H1 (cell line): ENCODE results near the gene WDR76. TPM values are rescaled to one million over a fixed set of nuclear protein-coding genes. Genes with fewer than 3 reads are reported as not detected.

Source experiments
- CTCF ChIA-PET: fragments of 300-600 bp; sonication (Branson Sonifier 250); formaldehyde crosslinking; loops from one replicate; lab custom pipeline; 2021; ENCODE audit not compliant: partially characterized antibody; lab: Charles Lee
- POLR2A ChIA-PET: fragments of 300-600 bp; sonication (Branson Sonifier 250); formaldehyde crosslinking; loops from one replicate; lab custom pipeline; 2021; ENCODE audit warnings: inconsistent platforms; ENCODE audit not compliant: partially characterized antibody; lab: Charles Lee
- DNase-seq, 2 experiments: peaks; one replicate each; pipeline versions ENCODE4 v3.0.0 to v3.0.0-alpha.2; 2010 to 2022; ENCODE audit warnings: low spot score in 2 of 2, low read depth in 1 of 2, mixed read lengths in 1 of 2
- FAIRE-seq: peaks from 2 replicates; lab custom pipeline; 2011; peaks lifted over from hg19 to GRCh38; lab: Jason Lieb, UNC
- H2AFZ ChIP-seq: 2 replicates; pipeline ENCODE4 v1.8.1; 2012; ENCODE audit warnings: low read length, inconsistent platforms
- H2AK5ac ChIP-seq: 2 replicates; pipeline ENCODE4 v1.6.1; 2013; ENCODE audit warnings: low read depth, low read length
- H2BK120ac ChIP-seq: replicated peaks from 2 replicates; pipeline ENCODE3; 2013; ENCODE audit warnings: low read depth, low read length, inconsistent platforms
- H2BK12ac ChIP-seq: 2 replicates; pipeline ENCODE4 v1.6.1; 2013; ENCODE audit warnings: low read depth, low read length
- H2BK15ac ChIP-seq: 2 replicates; pipeline ENCODE4 v1.6.1; 2013; ENCODE audit warnings: low read length
- H2BK20ac ChIP-seq: 2 replicates; pipeline ENCODE4 v1.6.1; 2013; ENCODE audit warnings: low read length
- H2BK5ac ChIP-seq: 2 replicates; pipeline ENCODE4 v1.6.1; 2013; ENCODE audit warnings: low read depth, low read length
- H3K14ac ChIP-seq: 2 replicates; pipeline ENCODE4 v1.6.1; 2013; ENCODE audit warnings: inconsistent platforms; ENCODE audit not compliant: insufficient read length
- H3K18ac ChIP-seq: 2 replicates; pipeline ENCODE4 v1.6.1; 2013; ENCODE audit warnings: low read length; ENCODE audit errors: extremely low read depth
- H3K23ac ChIP-seq: 2 replicates; pipeline ENCODE4 v1.6.1; 2013; ENCODE audit warnings: inconsistent platforms; ENCODE audit not compliant: insufficient read length
- H3K23me2 ChIP-seq: 2 replicates; pipeline ENCODE4 v1.6.1; 2013; ENCODE audit warnings: low read depth, low read length
- H3K27ac ChIP-seq: 2 replicates; pipeline ENCODE4 v1.6.1; 2011; ENCODE audit warnings: low read depth, low read length, inconsistent platforms
- H3K27me3 ChIP-seq, 4 experiments: replicated peaks in 1 of 4; 1 replicate in 1 of 4; 2 replicates in 3 of 4; pipeline versions ENCODE4 v1.6.1 to v1.8.1; 2011 to 2013; ENCODE audit warnings: low read length in 3 of 4, mild to moderate bottlenecking in 3 of 4, inconsistent platforms in 2 of 4, mixed read lengths in 2 of 4, moderate library complexity in 1 of 4; ENCODE audit not compliant: control insufficient read depth in 3 of 4, insufficient read depth in 3 of 4; ENCODE audit errors: extremely low read depth in 1 of 4
- H3K36me3 ChIP-seq, 4 experiments: 2 replicates each; pipeline versions ENCODE4 v1.6.1 to v1.8.1; 2011 to 2013; ENCODE audit warnings: mild to moderate bottlenecking in 4 of 4, low read length in 3 of 4, moderate library complexity in 2 of 4, control low read depth in 1 of 4, inconsistent platforms in 1 of 4; ENCODE audit not compliant: insufficient read depth in 4 of 4, control insufficient read depth in 2 of 4
- H3K4ac ChIP-seq: replicated peaks from 2 replicates; pipeline ENCODE3; 2013; ENCODE audit warnings: low read length, low read depth, mixed read lengths, inconsistent platforms; ENCODE audit not compliant: insufficient read length
- H3K4me1 ChIP-seq, 4 experiments: replicated peaks in 1 of 4; 1 replicate in 1 of 4; 2 replicates in 3 of 4; pipeline versions ENCODE4 v1.6.1 to v1.8.1; 2011 to 2013; ENCODE audit warnings: low read length in 3 of 4, inconsistent platforms in 2 of 4, mixed read lengths in 1 of 4; ENCODE audit not compliant: insufficient read depth in 4 of 4, control insufficient read depth in 3 of 4
- H3K4me2 ChIP-seq, 2 experiments: 2 replicates each; pipeline versions ENCODE4 v1.6.1 to v1.8.1; 2011 to 2013; ENCODE audit warnings: low read depth in 2 of 2, low read length in 2 of 2, control low read depth in 1 of 2, inconsistent platforms in 1 of 2, mild to moderate bottlenecking in 1 of 2; ENCODE audit not compliant: insufficient read depth in 1 of 2
- H3K4me3 ChIP-seq, 4 experiments: fragments of 200-600, 300-600 bp in 1 of 4; sonication (generic), shearing (Covaris generic), sonication (Bioruptor Twin) in 1 of 4; 2 replicates each; pipeline versions ENCODE4 v1.5.1 to v1.8.1; 2011 to 2016; ENCODE audit warnings: low read length in 4 of 4, low read depth in 3 of 4, control low read depth in 2 of 4, inconsistent platforms in 2 of 4, mild to moderate bottlenecking in 2 of 4, mixed read lengths in 1 of 4, moderate library complexity in 1 of 4; ENCODE audit not compliant: insufficient read depth in 2 of 4; ENCODE audit errors: extremely low read depth in 1 of 4
- H3K56ac ChIP-seq: replicated peaks from 2 replicates; pipeline ENCODE3; 2013; ENCODE audit warnings: low read depth, mild to moderate bottlenecking, mixed read lengths, low read length, inconsistent platforms; ENCODE audit not compliant: insufficient read length
- H3K79me1 ChIP-seq: 2 replicates; pipeline ENCODE4 v1.6.1; 2013; ENCODE audit warnings: low read depth, low read length, control low read depth
- H3K79me2 ChIP-seq, 2 experiments: 2 replicates each; pipeline versions ENCODE4 v1.6.1 to v1.8.1; 2012 to 2013; ENCODE audit warnings: low read length in 2 of 2, mild to moderate bottlenecking in 2 of 2, inconsistent platforms in 1 of 2; ENCODE audit not compliant: insufficient read depth in 2 of 2, control insufficient read depth in 1 of 2
- H3K9ac ChIP-seq, 4 experiments: replicated peaks in 1 of 4; 1 replicate in 1 of 4; 2 replicates in 3 of 4; pipeline versions ENCODE4 v1.6.1 to v1.8.1; 2011 to 2013; ENCODE audit warnings: low read depth in 3 of 4, low read length in 3 of 4, control low read depth in 2 of 4, mild to moderate bottlenecking in 2 of 4, moderate library complexity in 2 of 4, inconsistent platforms in 1 of 4; ENCODE audit errors: extremely low read depth in 1 of 4
- H3K9me3 ChIP-seq, 2 experiments: 2 replicates each; pipeline versions ENCODE4 v1.6.1 to v1.8.1; 2012 to 2013; ENCODE audit warnings: mild to moderate bottlenecking in 2 of 2, moderate library complexity in 2 of 2, control low read depth in 1 of 2, inconsistent platforms in 1 of 2, low read depth in 1 of 2, low read length in 1 of 2, mixed read lengths in 1 of 2; ENCODE audit not compliant: insufficient read depth in 2 of 2
- H4K20me1 ChIP-seq, 2 experiments: replicated peaks in 1 of 2; 2 replicates each; pipeline versions ENCODE3 to v1.8.1; 2011 to 2013; ENCODE audit warnings: inconsistent platforms in 2 of 2, low read length in 2 of 2, mild to moderate bottlenecking in 1 of 2; ENCODE audit not compliant: insufficient read depth in 2 of 2, control insufficient read depth in 1 of 2
- H4K5ac ChIP-seq: 2 replicates; pipeline ENCODE4 v1.6.1; 2013; ENCODE audit warnings: low read length, low read depth, mixed read lengths, inconsistent platforms; ENCODE audit not compliant: insufficient read length
- H4K8ac ChIP-seq: 2 replicates; pipeline ENCODE4 v1.8.0; 2013; ENCODE audit warnings: mild to moderate bottlenecking, moderate library complexity, low read length, inconsistent platforms; ENCODE audit not compliant: insufficient read depth; ENCODE audit errors: extremely low read depth
- H4K91ac ChIP-seq: replicated peaks from 2 replicates; pipeline ENCODE3; 2013; ENCODE audit warnings: low read length, mixed read lengths, inconsistent platforms; ENCODE audit not compliant: insufficient read length
- BACH1 ChIP-seq: IDR thresholded peaks from 2 replicates; pipeline ENCODE4 v1.6.1; 2012; ENCODE audit warnings: low read length, improper control_type of control experiment
- CTBP2 ChIP-seq: IDR thresholded peaks from 2 replicates; pipeline ENCODE4 v1.7.0; 2011; ENCODE audit warnings: borderline replicate concordance, mild to moderate bottlenecking, moderate library complexity, mixed read lengths, low read length; ENCODE audit not compliant: insufficient read depth, insufficient read length
- KDM1A ChIP-seq: fragments of 200-600, 300-600 bp; sonication (generic); IDR thresholded peaks from 2 replicates; pipeline ENCODE4 v1.7.1; 2016; ENCODE audit warnings: mild to moderate bottlenecking, low read length, borderline replicate concordance
- KDM4A ChIP-seq: IDR thresholded peaks from one replicate; pipeline ENCODE4 v1.7.1; 2012; ENCODE audit warnings: low read depth, mild to moderate bottlenecking, moderate library complexity, low read length, inconsistent platforms; ENCODE audit not compliant: severe bottlenecking
- RAD21 ChIP-seq, 2 experiments: IDR thresholded peaks in 1 of 2; conservative IDR thresholded peaks in 1 of 2; 2 replicates each; pipeline ENCODE4 v1.6.1; 2011; ENCODE audit warnings: low read depth in 2 of 2, low read length in 2 of 2, improper control_type of control experiment in 1 of 2, inconsistent platforms in 1 of 2, mild to moderate bottlenecking in 1 of 2, moderate library complexity in 1 of 2
- SIN3A ChIP-seq, 2 experiments: IDR thresholded peaks in 1 of 2; conservative IDR thresholded peaks in 1 of 2; 2 replicates each; pipeline ENCODE4 v1.6.1; 2011 to 2012; ENCODE audit warnings: low read length in 2 of 2, improper control_type of control experiment in 1 of 2, low read depth in 1 of 2, mild to moderate bottlenecking in 1 of 2
- SIRT6 ChIP-seq: IDR thresholded peaks from one replicate; pipeline ENCODE4 v1.7.1; 2012; ENCODE audit warnings: low read length, inconsistent platforms
- TAF1 ChIP-seq: IDR thresholded peaks from 2 replicates; pipeline ENCODE4 v1.6.1; 2011; ENCODE audit warnings: mild to moderate bottlenecking, low read depth, low read length
- YY1 ChIP-seq: IDR thresholded peaks from 2 replicates; pipeline ENCODE4 v1.6.1; 2011; ENCODE audit warnings: low read depth, mild to moderate bottlenecking, low read length
- WGBS, 2 experiments: shearing (Covaris generic) in 1 of 2; methylation state at CpG; one replicate each; pipeline versions ENCODE4 v1.1.6 to v1.1.7; 2013 to 2015; ENCODE audit warnings: low lambda C conversion rate in 2 of 2, mixed read lengths in 2 of 2, inconsistent platforms in 1 of 2, low coverage in 1 of 2, missing lambda C conversion rate in 1 of 2; ENCODE audit not compliant: insufficient replicate concordance in 2 of 2, insufficient coverage in 1 of 2, insufficient read length in 1 of 2; ENCODE audit errors: extremely low coverage in 1 of 2, missing lambda C conversion rate in 1 of 2; 5-methylcytosine and 5-hydroxymethylcytosine counted together
- polyA plus RNA-seq, 7 experiments: library from polyadenylated mRNA; depleted of rRNA in 3 of 7; stranded (reverse) in 5 of 7; unstranded in 2 of 7; fragments of >200 nt in 5 of 7; fragments of 200-250 nt in 2 of 7; gene quantifications; 1 replicate in 5 of 7; 2 replicates in 1 of 7; 4 replicates in 1 of 7; pipeline versions ENCODE4 v1.2.1 to v1.2.3, GENCODE V29; 2011 to 2013; ENCODE audit warnings: missing spikeins in 2 of 7, mixed read lengths in 2 of 7
- total RNA-seq: library from RNA; stranded (reverse); fragmentation: NEBNext Ultra II Directional; extraction: Animal tissue kit (Norgen Biotek cat#: 25700); gene quantifications from 2 replicates; pipeline ENCODE4 v1.2.1, GENCODE V29; 2021
- TF ChIP-seq, protein P1 (sequence below): IDR thresholded peaks from 2 replicates; pipeline ENCODE4 v1.6.1; 2012; ENCODE audit warnings: inconsistent platforms

Gene WDR76
- total and polyA plus RNA-seq, 2 of the 8 experiments (the other 6 are each of a cell fraction or from before 2014, with no cell fraction given), result 4.1 to 18.9 TPM

DNA sequence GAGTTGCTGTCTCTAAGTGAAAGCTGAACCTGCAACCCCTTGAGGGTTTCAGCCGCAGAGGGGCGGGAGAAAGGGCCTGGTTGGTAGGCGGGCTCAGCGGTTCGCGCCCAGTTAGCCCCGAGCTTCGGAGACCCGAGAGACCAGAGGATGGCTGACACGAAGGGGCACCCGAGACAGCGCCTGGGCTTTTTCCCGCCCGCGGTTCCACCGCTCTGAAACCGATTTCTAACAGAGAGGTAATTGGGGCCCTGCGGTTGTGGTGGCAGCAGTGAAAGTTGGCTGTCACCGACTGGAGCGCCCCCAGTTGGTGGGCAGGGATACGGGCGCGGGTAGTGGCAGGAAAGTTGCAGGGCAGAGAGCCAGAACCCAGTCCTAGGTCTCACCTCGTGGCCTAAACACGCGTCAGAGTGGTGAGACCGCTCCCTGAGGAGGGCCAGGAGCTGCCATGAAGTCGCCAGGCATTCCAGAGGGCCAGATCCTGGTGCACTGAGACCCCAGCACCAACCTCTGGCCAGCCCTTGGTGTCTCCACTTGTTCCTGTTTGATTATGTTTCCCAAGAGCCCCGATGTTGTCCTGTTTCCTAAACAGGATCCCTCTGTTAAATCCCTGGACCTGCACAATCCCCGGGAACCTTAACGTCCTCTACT lies 49.4 kb upstream of the WDR76 start:
- H3K23me2 ChIP-seq, result peaks cover 12% of the 10 kb centered on the region
- peak overlapping the region; percentile 51 to 78 (median 71) for H3K4me3 ChIP-seq
- H3K9me3 ChIP-seq, result no peaks in the 10 kb centered on the region
- H3K9ac ChIP-seq, result peak overlapping the region in 2 of 4 experiments; percentile 25 to 38; a peak in 3 of 7 replicates
- H3K36me3 ChIP-seq, result peaks cover 7 to 17% (median 10%) of the 10 kb centered on the region in 4 experiments
- H3K27ac ChIP-seq, result no peak overlapping the region
- H2BK120ac ChIP-seq, result no peak overlapping the region
- no peak overlapping the region for H4K91ac ChIP-seq
- H3K4me2 ChIP-seq, result peak overlapping the region; percentile 83 to 98
- no peaks in the 10 kb centered on the region for H3K79me1 ChIP-seq
- H4K20me1 ChIP-seq, result peaks cover 0 to 1% of the 10 kb centered on the region in 2 experiments
- no peak overlapping the region for H3K23ac ChIP-seq
- H3K18ac ChIP-seq, result peak overlapping the region; percentile 96
- FAIRE-seq, result no peak
- H3K56ac ChIP-seq, result no peak overlapping the region
- no peaks in the 10 kb centered on the region for H3K79me2 ChIP-seq
- 9% methylated on average over 31 of the region's 31 CpGs; no CpG with 5 or more reads in 1 of the 2 experiments for WGBS, 2 experiments
- no peak overlapping the region for H3K4ac ChIP-seq
- no peak overlapping the region for H2BK20ac ChIP-seq
- peak overlapping the region; percentile 72; the same call in 1 of the 2 replicates for H4K8ac ChIP-seq
- 0 out of 2 replicates have a peak overlapping the region, but pooled peaks have one; percentile 10 for H2AFZ ChIP-seq
- POLR2A ChIA-PET, result interaction anchor here (1.0 to 4.8 kb wide), 7 partner anchors 8 to 103 kb away, joined by 3 to 54 read pairs (median 10); partner anchors contain the start of genes HYPK, MFAP1, SERF2 and SERINC4
- DNase-seq, result peak in 1 of 2 experiments; percentile 90
- H3K4me1 ChIP-seq, result peaks cover 0 to 12% (median 5%) of the 10 kb centered on the region in 4 experiments; a peak in 5 of 7 replicates
- H3K27me3 ChIP-seq, result peaks cover 0 to 2% (median 0%) of the 10 kb centered on the region in 4 experiments; a peak in 2 of 7 replicates
- H3K14ac ChIP-seq, result no peak overlapping the region
- CTCF ChIA-PET, result interaction anchor here (0.8 to 4.8 kb wide), 10 partner anchors 9 to 262 kb away, joined by 3 to 50 read pairs (median 5); partner anchors contain the start of genes HYPK, SERF2 and SERINC4
- no peak overlapping the region; the same call in 1 of the 2 replicates for H2BK5ac ChIP-seq
- H2AK5ac ChIP-seq, result no peak overlapping the region
- H2BK12ac ChIP-seq, result no peak overlapping the region
- peak overlapping the region; percentile 99 for H2BK15ac ChIP-seq
- no peak overlapping the region for H4K5ac ChIP-seq
- TF ChIP-seq, protein P1, sequence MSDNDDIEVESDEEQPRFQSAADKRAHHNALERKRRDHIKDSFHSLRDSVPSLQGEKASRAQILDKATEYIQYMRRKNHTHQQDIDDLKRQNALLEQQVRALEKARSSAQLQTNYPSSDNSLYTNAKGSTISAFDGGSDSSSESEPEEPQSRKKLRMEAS, result peak; percentile 83
- TF ChIP-seq RAD21 (IDR thresholded peaks at IDR 0.05 in 1 of 2, conservative IDR thresholded peaks at IDR 0.05 in 1 of 2; ENCODE audit: low read depth in 2 of 2, low read length in 2 of 2) (peak in 1 of 2 experiments; percentile 45; a peak in 2 of 4 replicates), TAF1 (peak; percentile 39; the same call in 1 of the 2 replicates), KDM1A (no peak), YY1 (peak; percentile 31; the same call in 1 of the 2 replicates), SIRT6 (no peak), KDM4A (peak; percentile 48), CTBP2 (peak; percentile 49), SIN3A (conservative IDR thresholded peaks at IDR 0.05 in 1 of 2, IDR thresholded peaks at IDR 0.05 in 1 of 2; ENCODE audit: low read depth in 1 of 2, low read length in 2 of 2) (peak; percentile 21 to 91; a peak in 2 of 4 replicates), BACH1 (peak; percentile 18; the same call in 1 of the 2 replicates)
